Right lobe of liver (tissue), 6 donors: ENCODE data around the gene GNGT1. TPM values are rescaled to one million over a fixed set of nuclear protein-coding genes. Genes with fewer than 3 reads are reported as not detected.

ENCODE experiments used
- ATAC-seq, 4 donors: fragments of 200-7000 bp; cut with Tn5 transposase; one replicate each; pipeline ENCODE4 v1.9.1; 2020; ENCODE audit warnings: mild to moderate bottlenecking in 4 of 4, moderate library complexity in 4 of 4
- DNase-seq, 3 donors: peaks; one replicate each; pipeline ENCODE4 v3.0.0-alpha.2; 2020
- H3K27ac ChIP-seq, 3 donors: fragments of 200-600 bp; one replicate each; pipeline ENCODE4 v1.8.0; 2022
- H3K27me3 ChIP-seq, 2 donors: fragments of 200-600 bp; one replicate each; pipeline ENCODE4 v1.8.0; 2022
- H3K36me3 ChIP-seq, 4 donors: fragments of 200-600 bp; sonication (generic) in 1 of 4; one replicate each; pipeline versions ENCODE4 v1.5.1 to v1.8.0; 2017 to 2022; ENCODE audit warnings: control low read depth in 1 of 4
- H3K4me1 ChIP-seq, 4 donors: fragments of 200-600 bp; sonication (generic) in 1 of 4; one replicate each; pipeline versions ENCODE4 v1.5.1 to v1.8.0; 2017 to 2022; ENCODE audit warnings: control low read depth in 1 of 4
- H3K4me3 ChIP-seq, 3 donors: fragments of 200-600 bp; one replicate each; pipeline ENCODE4 v1.8.0; 2022
- H3K9me3 ChIP-seq, 4 donors: fragments of 200-600 bp; sonication (generic) in 1 of 4; one replicate each; pipeline versions ENCODE4 v1.5.1 to v1.8.0; 2017 to 2022; ENCODE audit warnings: control low read depth in 1 of 4
- POLR2A ChIP-seq: fragments of 450-650 bp; IDR thresholded peaks from one replicate; pipeline ENCODE4 v1.6.1; 2017; ENCODE audit warnings: antibody characterized with exemption, mild to moderate bottlenecking
- WGBS: methylation state at CpG from one replicate; pipeline ENCODE4 v1.1.6; 2018; ENCODE audit warnings: low coverage, low lambda C conversion rate; ENCODE audit not compliant: insufficient coverage; ENCODE audit errors: missing lambda C conversion rate; 5-methylcytosine and 5-hydroxymethylcytosine counted together
- intact Hi-C, 2 donors: fragments of 100-400 bp; cut with DNase I; formaldehyde crosslinking; loops; one replicate each; pipeline versions ENCODE4 v1.11.2 to v1.14.1; 2022
- total RNA-seq, 6 experiments: library from RNA; depleted of rRNA in 2 of 6; stranded (reverse); fragments of >200 nt in 2 of 6; fragmentation: NEBNext Ultra II Directional in 3 of 6; extraction: Animal tissue kit (Norgen Biotek cat#: 25700) in 3 of 6; gene quantifications; one replicate each; pipeline versions ENCODE4 v1.1.0 to v1.2.4, GENCODE V29; 2016 to 2023
- TF ChIP-seq, protein P1 (sequence below), 4 donors: fragments of 200-600 bp in 3 of 4; fragments of 450-650 bp in 1 of 4; IDR thresholded peaks; one replicate each; pipeline versions ENCODE4 v1.5.1 to v1.8.0; 2016 to 2022; ENCODE audit warnings: antibody characterized with exemption in 4 of 4, mild to moderate bottlenecking in 2 of 4
- donor health status: DM: no; HTN: yes; CAD: no.
- donor health status: DM: no; HTN: no; CAD: no.
- donor health status: DM: no; HTN: no; CAD: no.
- donor health status: DM: no; HTN: yes; CAD: no.
- donor health status: DM: no; HTN: yes; CAD: no.

Gene GNGT1
- total RNA-seq, 6 experiments from 2014 or later = not detected

DNA sequence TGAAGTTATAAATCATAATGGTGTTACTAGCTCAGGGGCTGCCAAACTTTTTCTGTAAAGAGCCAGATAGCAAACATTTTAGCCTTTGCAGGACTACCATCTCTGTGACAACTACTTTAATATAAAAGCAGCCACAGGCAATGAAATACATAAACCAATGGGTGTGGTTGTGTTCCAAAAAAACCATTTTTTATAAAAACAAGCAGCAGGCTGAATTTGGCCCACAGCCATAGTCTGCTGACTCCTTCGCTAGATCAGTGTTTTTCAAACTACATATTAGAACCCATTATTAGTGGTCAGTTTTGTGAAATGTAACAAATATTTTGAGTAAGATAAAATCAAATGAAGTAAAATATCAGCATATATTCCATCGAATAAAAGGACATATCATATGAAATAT lies 28.7 kb downstream of the GNGT1 start:
- DNase-seq = no peak
- 36% methylated on average over 2 of the region's 2 CpGs for WGBS
- no peak for ATAC-seq
- Histone ChIP-seq H3K27me3 (no peaks in the 10 kb centered on the region), H3K4me3 (no peak overlapping the region), H3K4me1 (no peaks in the 10 kb centered on the region), H3K27ac (no peak overlapping the region), H3K9me3 (no peaks in the 10 kb centered on the region), H3K36me3 (no peaks in the 10 kb centered on the region)
- intact Hi-C loops = no loop called here
- TF ChIP-seq POLR2A = no peak
- TF ChIP-seq, protein P1, sequence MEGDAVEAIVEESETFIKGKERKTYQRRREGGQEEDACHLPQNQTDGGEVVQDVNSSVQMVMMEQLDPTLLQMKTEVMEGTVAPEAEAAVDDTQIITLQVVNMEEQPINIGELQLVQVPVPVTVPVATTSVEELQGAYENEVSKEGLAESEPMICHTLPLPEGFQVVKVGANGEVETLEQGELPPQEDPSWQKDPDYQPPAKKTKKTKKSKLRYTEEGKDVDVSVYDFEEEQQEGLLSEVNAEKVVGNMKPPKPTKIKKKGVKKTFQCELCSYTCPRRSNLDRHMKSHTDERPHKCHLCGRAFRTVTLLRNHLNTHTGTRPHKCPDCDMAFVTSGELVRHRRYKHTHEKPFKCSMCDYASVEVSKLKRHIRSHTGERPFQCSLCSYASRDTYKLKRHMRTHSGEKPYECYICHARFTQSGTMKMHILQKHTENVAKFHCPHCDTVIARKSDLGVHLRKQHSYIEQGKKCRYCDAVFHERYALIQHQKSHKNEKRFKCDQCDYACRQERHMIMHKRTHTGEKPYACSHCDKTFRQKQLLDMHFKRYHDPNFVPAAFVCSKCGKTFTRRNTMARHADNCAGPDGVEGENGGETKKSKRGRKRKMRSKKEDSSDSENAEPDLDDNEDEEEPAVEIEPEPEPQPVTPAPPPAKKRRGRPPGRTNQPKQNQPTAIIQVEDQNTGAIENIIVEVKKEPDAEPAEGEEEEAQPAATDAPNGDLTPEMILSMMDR (IDR thresholded peaks at IDR 0.05) = no peak

DNA sequence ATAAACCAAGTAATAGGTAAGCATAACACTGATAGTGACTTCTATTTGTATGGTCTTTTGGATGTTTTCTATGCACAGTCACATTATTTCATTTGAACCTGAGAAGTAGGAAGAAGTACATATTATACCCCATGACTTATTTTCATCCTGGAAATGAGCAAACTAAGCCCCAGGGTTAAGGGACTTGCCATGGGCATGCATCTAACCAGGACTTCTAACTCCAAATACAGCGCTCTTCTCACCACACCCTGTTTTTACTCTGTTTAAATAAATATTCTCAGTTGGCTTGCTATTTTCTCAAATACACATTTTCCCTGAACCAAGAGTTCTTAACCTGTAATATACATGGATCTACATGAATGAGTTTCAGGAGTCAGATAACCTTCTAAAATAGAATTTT lies 31.5 kb downstream of the GNGT1 start:
- DNase-seq (no peak), ATAC-seq (no peak)
- TF ChIP-seq POLR2A = no peak
- TF ChIP-seq, protein P1 (IDR thresholded peaks at IDR 0.05) = no peak
- H3K4me3 ChIP-seq = no peak overlapping the region
- H3K36me3 ChIP-seq = no peaks in the 10 kb centered on the region
- H3K27ac ChIP-seq = no peak overlapping the region
- H3K9me3 ChIP-seq = no peaks in the 10 kb centered on the region
- 83% methylated on average over 1 of the region's 1 CpG for WGBS
- no peaks in the 10 kb centered on the region for H3K27me3 ChIP-seq
- intact Hi-C loops = no loop called here
- no peaks in the 10 kb centered on the region for H3K4me1 ChIP-seq

DNA sequence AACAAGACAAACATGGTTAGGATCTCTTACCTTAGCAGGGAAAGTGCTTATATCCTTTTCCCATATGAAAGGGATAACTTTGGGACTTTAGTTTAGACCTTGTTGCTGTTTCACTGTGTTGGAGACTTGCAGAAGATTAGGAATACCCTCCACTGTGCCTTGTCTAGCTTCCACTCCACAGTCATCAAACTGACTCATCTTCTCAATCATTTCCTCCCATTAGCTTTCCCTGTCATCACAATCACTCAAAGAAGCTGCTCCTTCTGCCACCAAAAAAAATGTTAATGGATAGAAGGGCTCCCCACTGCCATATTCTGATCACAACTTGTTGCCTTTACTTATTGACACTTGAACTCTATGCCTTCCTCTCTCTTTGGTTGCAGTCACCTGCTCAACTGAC lies 31.9 kb downstream of the GNGT1 start:
- no peak overlapping the region for H3K27ac ChIP-seq
- no peak for DNase-seq
- no peak overlapping the region for H3K4me3 ChIP-seq
- no peaks in the 10 kb centered on the region for H3K9me3 ChIP-seq
- no peaks in the 10 kb centered on the region for H3K36me3 ChIP-seq
- no peak for ATAC-seq
- no peaks in the 10 kb centered on the region for H3K27me3 ChIP-seq
- intact Hi-C loops = no loop called here
- H3K4me1 ChIP-seq = no peaks in the 10 kb centered on the region
- no peak for TF ChIP-seq POLR2A
- TF ChIP-seq, protein P1 (IDR thresholded peaks at IDR 0.05) = no peak

DNA sequence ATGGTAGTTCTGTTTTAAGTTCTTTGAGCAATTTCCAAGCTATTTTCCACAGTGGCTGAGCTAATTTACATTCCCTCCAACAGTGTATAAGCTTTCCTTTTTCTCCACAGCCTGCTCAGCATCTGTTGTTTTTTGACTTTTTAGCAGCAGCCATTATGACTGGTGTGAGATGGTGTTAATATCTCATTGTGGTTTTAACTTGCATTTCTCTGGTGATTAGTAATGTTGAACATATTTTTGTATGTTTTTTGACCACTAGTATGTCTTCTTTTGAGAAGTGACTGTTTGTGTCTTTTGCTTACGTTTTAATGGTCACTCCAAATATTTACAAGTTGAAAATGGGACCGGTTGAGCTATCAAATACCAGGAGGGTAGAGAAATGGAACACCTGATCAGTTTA lies 35.6 kb downstream of the GNGT1 start:
- Histone ChIP-seq H3K27ac (no peak overlapping the region), H3K9me3 (no peaks in the 10 kb centered on the region), H3K27me3 (no peaks in the 10 kb centered on the region), H3K4me3 (no peak overlapping the region), H3K4me1 (no peaks in the 10 kb centered on the region), H3K36me3 (no peaks in the 10 kb centered on the region)
- WGBS = 42% methylated on average over 2 of the region's 2 CpGs
- ATAC-seq (no peak), DNase-seq (no peak)
- intact Hi-C loops = no loop called here
- no peak for TF ChIP-seq POLR2A
- TF ChIP-seq, protein P1 (IDR thresholded peaks at IDR 0.05) = no peak

DNA sequence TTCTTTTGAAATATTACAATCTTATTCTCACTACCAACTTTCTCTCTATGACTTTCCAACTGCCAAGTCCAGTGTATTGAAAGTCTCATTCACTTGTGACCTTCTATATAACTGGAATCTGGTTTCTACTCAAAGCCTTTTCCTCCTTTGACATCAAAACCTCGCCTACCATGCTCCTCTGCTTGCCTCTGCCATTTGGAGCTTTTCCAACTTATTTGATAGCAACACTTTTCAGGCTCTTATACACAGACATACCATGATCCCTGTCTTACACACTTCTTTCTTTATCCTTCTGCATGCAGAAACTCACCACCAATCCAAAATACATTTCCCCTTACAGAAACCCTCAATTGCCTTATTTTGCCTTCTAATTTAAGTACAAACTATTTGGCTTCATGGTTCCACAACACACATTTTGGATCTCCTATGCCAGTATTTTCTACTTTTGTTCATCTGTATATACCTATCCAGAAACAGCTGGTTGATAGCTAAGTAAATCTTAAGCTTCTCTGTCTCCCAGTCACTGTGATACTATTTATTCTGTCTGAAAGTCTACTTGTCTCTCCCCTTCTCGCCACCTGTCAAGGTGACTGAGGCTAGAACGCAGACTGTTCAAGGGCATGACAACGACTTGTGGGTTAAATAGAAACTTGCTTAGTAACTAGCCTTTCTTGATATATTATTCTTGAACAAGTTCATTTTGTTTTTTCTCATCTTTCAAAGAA lies 37.6 kb downstream of the GNGT1 start:
- ATAC-seq (no peak), DNase-seq (no peak)
- TF ChIP-seq, protein P1 (IDR thresholded peaks at IDR 0.05) = no peak
- TF ChIP-seq POLR2A = no peak
- WGBS = 29% methylated on average over 4 of the region's 4 CpGs
- Histone ChIP-seq H3K4me1 (no peaks in the 10 kb centered on the region), H3K36me3 (no peaks in the 10 kb centered on the region), H3K9me3 (no peaks in the 10 kb centered on the region), H3K4me3 (no peak overlapping the region), H3K27ac (no peak overlapping the region), H3K27me3 (no peaks in the 10 kb centered on the region)
- intact Hi-C loops = no loop called here
